IMR-90 (cell line): ENCODE measurements around the gene CYB5B. TPM values are rescaled to one million over a fixed set of nuclear protein-coding genes. Genes with fewer than 3 reads are reported as not detected.

Experiments
- ATAC-seq: fragments of 200-7000 bp; cut with Tn5 transposase; 2 replicates; pipeline ENCODE4 v1.9.1; 2020; ENCODE audit warnings: low read depth, mild to moderate bottlenecking, moderate library complexity
- BruUV-seq: library from RNA; stranded (reverse); fragments of 400-500 nt; replicated peaks from 2 replicates; lab custom pipeline; 2021; lab: Mats Ljungman, UMichigan
- CTCF ChIA-PET: fragments of 300-600 bp; formaldehyde crosslinking; extraction: SDS; loops from one replicate; lab custom pipeline; 2021; ENCODE audit warnings: antibody characterized with exemption; lab: Yijun Ruan, JAX
- POLR2A ChIA-PET: fragments of 300-600 bp; sonication (Branson Sonifier 250); formaldehyde crosslinking; loops from one replicate; lab custom pipeline; 2022; ENCODE audit warnings: antibody characterized with exemption; ENCODE audit not compliant: unreplicated experiment; lab: Charles Lee
- DNase-seq: peaks from one replicate; pipeline ENCODE4 v3.0.0; 2013
- H2AFZ ChIP-seq: replicated peaks from 2 replicates; pipeline ENCODE3; 2013; ENCODE audit warnings: low read length, mild to moderate bottlenecking; ENCODE audit not compliant: poor library complexity
- H2AK5ac ChIP-seq: 2 replicates; pipeline ENCODE4 v1.6.1; 2013; ENCODE audit warnings: low read depth, low read length, inconsistent platforms
- H2AK9ac ChIP-seq: replicated peaks from 2 replicates; pipeline ENCODE3; 2013; ENCODE audit warnings: mild to moderate bottlenecking, low read depth, low read length, moderate library complexity; ENCODE audit not compliant: poor library complexity
- H2BK120ac ChIP-seq: 2 replicates; pipeline ENCODE4 v1.6.1; 2013; ENCODE audit warnings: low read depth, low read length, inconsistent platforms
- H2BK15ac ChIP-seq: 3 replicates; pipeline ENCODE4 v1.6.1; 2013; ENCODE audit warnings: low read depth, low read length, inconsistent platforms
- H2BK20ac ChIP-seq: 2 replicates; pipeline ENCODE4 v1.6.1; 2013; ENCODE audit warnings: low read depth, mild to moderate bottlenecking, inconsistent platforms, low read length, moderate library complexity
- H2BK5ac ChIP-seq: 2 replicates; pipeline ENCODE4 v1.6.1; 2013; ENCODE audit warnings: mild to moderate bottlenecking, low read depth, low read length, inconsistent platforms; ENCODE audit not compliant: poor library complexity, severe bottlenecking
- H3K14ac ChIP-seq: replicated peaks from 2 replicates; pipeline ENCODE4 v1.6.1; 2013; ENCODE audit warnings: low read depth, low read length, inconsistent platforms
- H3K18ac ChIP-seq: 2 replicates; pipeline ENCODE4 v1.6.1; 2013; ENCODE audit warnings: low read depth, low read length, control low read depth
- H3K23ac ChIP-seq: 2 replicates; pipeline ENCODE4 v1.6.1; 2013; ENCODE audit warnings: low read depth, low read length, inconsistent platforms
- H3K27ac ChIP-seq: 2 replicates; pipeline ENCODE4 v1.5.1; 2013; ENCODE audit warnings: mild to moderate bottlenecking, control low read depth, low read length; ENCODE audit not compliant: insufficient read depth
- H3K27me3 ChIP-seq: 2 replicates; pipeline ENCODE4 v1.6.1; 2013; ENCODE audit warnings: low read length; ENCODE audit not compliant: control insufficient read depth, insufficient read depth
- H3K36me3 ChIP-seq: 2 replicates; pipeline ENCODE4 v1.6.1; 2013; ENCODE audit warnings: low read length, mixed read lengths; ENCODE audit not compliant: control insufficient read depth, insufficient read depth
- H3K4ac ChIP-seq: 2 replicates; pipeline ENCODE4 v1.6.1; 2013; ENCODE audit warnings: low read depth, low read length, inconsistent platforms
- H3K4me1 ChIP-seq: 2 replicates; pipeline ENCODE4 v1.6.1; 2013; ENCODE audit warnings: low read length, mixed read lengths; ENCODE audit not compliant: control insufficient read depth, insufficient read depth
- H3K4me2 ChIP-seq: 2 replicates; pipeline ENCODE4 v1.6.1; 2013; ENCODE audit warnings: low read depth, mild to moderate bottlenecking, control low read depth, low read length, moderate library complexity
- H3K4me3 ChIP-seq: 2 replicates; pipeline ENCODE4 v1.5.1; 2013; ENCODE audit warnings: low read depth, mild to moderate bottlenecking, control low read depth, low read length, moderate library complexity; ENCODE audit not compliant: insufficient read depth
- H3K56ac ChIP-seq: 2 replicates; pipeline ENCODE4 v1.6.1; 2013; ENCODE audit warnings: low read length, inconsistent platforms; ENCODE audit not compliant: insufficient read depth; ENCODE audit errors: extremely low read depth
- H3K79me1 ChIP-seq, 2 experiments: 2 replicates each; pipeline ENCODE4 v1.6.1; 2013; ENCODE audit warnings: low read length in 2 of 2, inconsistent platforms in 1 of 2, low read depth in 1 of 2
- H3K9ac ChIP-seq: 2 replicates; pipeline ENCODE4 v1.6.1; 2013; ENCODE audit warnings: low read depth, low read length, control low read depth
- H3K9me1 ChIP-seq: 2 replicates; pipeline ENCODE4 v1.6.1; 2013; ENCODE audit warnings: low read length, inconsistent platforms; ENCODE audit not compliant: insufficient read depth
- H3K9me3 ChIP-seq: 2 replicates; pipeline ENCODE4 v1.6.1; 2013; ENCODE audit warnings: low read length; ENCODE audit not compliant: control insufficient read depth, insufficient read depth
- H4K20me1 ChIP-seq: 2 replicates; pipeline ENCODE4 v1.6.1; 2013; ENCODE audit warnings: low read length, inconsistent platforms; ENCODE audit not compliant: insufficient read depth
- H4K5ac ChIP-seq: 2 replicates; pipeline ENCODE4 v1.6.1; 2013; ENCODE audit warnings: mild to moderate bottlenecking, low read depth, low read length, control low read depth
- H4K8ac ChIP-seq, 2 experiments: 2 replicates each; pipeline ENCODE4 v1.6.1; 2013; ENCODE audit warnings: low read depth in 2 of 2, low read length in 2 of 2, control low read depth in 1 of 2, inconsistent platforms in 1 of 2
- H4K91ac ChIP-seq: 2 replicates; pipeline ENCODE4 v1.6.1; 2013; ENCODE audit warnings: low read depth, low read length, inconsistent platforms; ENCODE audit not compliant: insufficient read depth
- BHLHE40 ChIP-seq: fragments of 150-350 bp; IDR thresholded peaks from 2 replicates; pipeline ENCODE4 v1.6.1; 2016; ENCODE audit warnings: mild to moderate bottlenecking, low read depth, low read length
- CTCF ChIP-seq: conservative IDR thresholded peaks from 2 replicates; pipeline ENCODE4 v1.5.1; 2012; ENCODE audit warnings: mild to moderate bottlenecking, low read depth, low read length, improper control_type of control experiment
- ELK1 ChIP-seq: fragments of 150-350 bp; IDR thresholded peaks from 2 replicates; pipeline ENCODE4 v1.6.1; 2016; ENCODE audit warnings: low read depth, mild to moderate bottlenecking, low read length, moderate library complexity, borderline replicate concordance
- MAFK ChIP-seq: IDR thresholded peaks from 2 replicates; pipeline ENCODE4 v1.6.1; 2012; ENCODE audit warnings: low read depth, low read length, improper control_type of control experiment
- MAZ ChIP-seq: IDR thresholded peaks from 2 replicates; pipeline ENCODE4 v1.6.1; 2012; ENCODE audit warnings: low read depth, mild to moderate bottlenecking, low read length, improper control_type of control experiment, moderate library complexity, borderline replicate concordance
- MXI1 ChIP-seq: IDR thresholded peaks from 2 replicates; pipeline ENCODE4 v1.6.1; 2012; ENCODE audit warnings: low read depth, mild to moderate bottlenecking, low read length, moderate library complexity, borderline replicate concordance
- RFX5 ChIP-seq: IDR thresholded peaks from 2 replicates; pipeline ENCODE4 v1.8.0; 2012; ENCODE audit warnings: low read depth, mild to moderate bottlenecking, low read length, moderate library complexity
- SMC3 ChIP-seq: fragments of 150-350 bp; IDR thresholded peaks from 2 replicates; pipeline ENCODE4 v1.6.1; 2016; ENCODE audit warnings: low read depth, mild to moderate bottlenecking, antibody characterized with exemption, low read length, moderate library complexity
- USF2 ChIP-seq: fragments of 150-350 bp; IDR thresholded peaks from 2 replicates; pipeline ENCODE4 v1.6.1; 2017; ENCODE audit warnings: mild to moderate bottlenecking, antibody characterized with exemption, low read length, low read depth
- WGBS, 2 experiments: methylation state at CpG; one replicate each; pipeline versions ENCODE4 v1.1.5 to v1.1.7; 2013; ENCODE audit warnings: missing lambda C conversion rate in 2 of 2; ENCODE audit not compliant: insufficient read length in 1 of 2; ENCODE audit errors: extremely low coverage in 2 of 2; 5-methylcytosine and 5-hydroxymethylcytosine counted together
- dilution Hi-C: fragments of 300-500 bp; cut with HindIII; formaldehyde crosslinking; loops from one replicate; pipeline ENCODE4 v1.14.3; 2018; ENCODE audit warnings: low sequenced_read_pairs; ENCODE audit not compliant: unreplicated experiment
- in situ Hi-C: fragments of 300-500 bp; cut with MboI; formaldehyde crosslinking; loops from 3 replicates; pipeline ENCODE4 v1.14.3; 2019; ENCODE audit warnings: low sequenced_read_pairs, inconsistent platforms, mixed read lengths
- intact Hi-C: fragments of 100-400 bp; cut with micrococcal nuclease; formaldehyde crosslinking; loops from 2 replicates; pipeline ENCODE4 v1.10.0; 2022
- polyA plus RNA-seq, 3 experiments: library from polyadenylated mRNA; depleted of rRNA; stranded (reverse); fragments of >200 nt; gene quantifications; 2 replicates each; pipeline ENCODE4 v1.2.3, GENCODE V29; 2012; ENCODE audit warnings: low replicate concordance in 1 of 3
- total RNA-seq: library from RNA; depleted of rRNA; stranded (reverse); fragments of >200 nt; gene quantifications from 2 replicates; pipeline ENCODE4 v1.2.3, GENCODE V29; 2012

Gene CYB5B
- total and polyA plus RNA-seq, 2 of the 4 experiments (the other 2 are of a cell fraction): 100 to 102 TPM

GRCh38 chr16:69485816-69486215 lies 61.4 kb downstream of the CYB5B start:
- POLR2A ChIA-PET: interaction anchor here (0.5 kb wide), 1 partner anchor 107 kb away, joined by 7 read pairs; no protein-coding TSS in a partner anchor
- BruUV-seq: no TSS peak

More at GRCh38 chr16:69485816-69486215, 61.4 kb downstream of the CYB5B start:
- Histone ChIP-seq H3K9ac (no peak overlapping the region), H3K23ac (peak overlapping the region; percentile 48; the same call in 1 of the 2 replicates), H3K4me2 (no peak overlapping the region), H3K27ac (no peak overlapping the region), H4K5ac (peak overlapping the region; percentile 30; the same call in 1 of the 2 replicates), H3K9me1 (peaks cover 15% of the 10 kb centered on the region), H2BK120ac (peak overlapping the region; percentile 42), H3K9me3 (no peaks in the 10 kb centered on the region), H4K20me1 (no peaks in the 10 kb centered on the region), H3K36me3 (no peaks in the 10 kb centered on the region), H4K91ac (peak overlapping the region; percentile 17; the same call in 1 of the 2 replicates), H3K14ac (peak overlapping the region; percentile 25; the same call in 1 of the 2 replicates), H3K4me3 (no peak overlapping the region), H3K79me1 (no peaks in the 10 kb centered on the region), H2AFZ (no peak overlapping the region), H3K56ac (no peak overlapping the region), H3K18ac (peak overlapping the region; percentile 81), H2AK5ac (peak overlapping the region; percentile 53; the same call in 1 of the 2 replicates), H2BK20ac (peak overlapping the region; percentile 48; the same call in 1 of the 2 replicates), H2BK5ac (peak overlapping the region; percentile 49), H2BK15ac (no peak overlapping the region), H2AK9ac (no peak overlapping the region), H3K4me1 (peaks cover 18% of the 10 kb centered on the region), H3K27me3 (no peaks in the 10 kb centered on the region), H4K8ac (no peak overlapping the region), H3K4ac (peak overlapping the region; percentile 62)
- dilution Hi-C loops (no loop called here), intact Hi-C loops (no loop called here), in situ Hi-C loops (no loop called here)
- DNase-seq (no peak), ATAC-seq (peak; percentile 35; the same call in 1 of the 2 replicates)
- TF ChIP-seq BHLHE40 (no peak), CTCF (no peak), USF2 (no peak), MAZ (no peak), MAFK (no peak), MXI1 (no peak), ELK1 (no peak), RFX5 (no peak), SMC3 (no peak)
- CTCF ChIA-PET: no interaction called here
- WGBS, 2 experiments: 78% methylated on average over 3 of the region's 6 CpGs; no CpG with 5 or more reads in 1 of the 2 experiments
